DND-41 (cell line): ENCODE measurements around the gene NCLN.

ENCODE experiments used
- CTCF ChIP-seq: IDR thresholded peaks from 2 replicates; pipeline ENCODE4 v1.5.1; 2012; ENCODE audit warnings: borderline replicate concordance, low read length, moderate library complexity, mild to moderate bottlenecking; ENCODE audit not compliant: poor library complexity, severe bottlenecking; ENCODE audit errors: extremely low read depth
- EZH2 ChIP-seq: IDR thresholded peaks from 3 replicates; pipeline ENCODE4 v1.6.1; 2012; ENCODE audit warnings: borderline replicate concordance, low read depth, mild to moderate bottlenecking, moderate library complexity, low read length, inconsistent platforms; ENCODE audit not compliant: severe bottlenecking

- no peak for TF ChIP-seq CTCF
- TF ChIP-seq EZH2 = no peak
Measured at GRCh38 chr19:3160219-3160618, 25.5 kb upstream of the NCLN start.
